IPS-NIHi7 (cell line): ENCODE measurements around the gene MAP3K2.

ENCODE experiments used
- DNase-seq: peaks from one replicate; pipeline ENCODE4 v3.0.0; 2012; ENCODE audit warnings: mixed read lengths; ENCODE audit errors: extremely low spot score

MAP3K2 gene

GRCh38 chr2:127351603-127352002 lies 36.2 kb downstream of the MAP3K2 start:
- DNase-seq, result no peak

DNA sequence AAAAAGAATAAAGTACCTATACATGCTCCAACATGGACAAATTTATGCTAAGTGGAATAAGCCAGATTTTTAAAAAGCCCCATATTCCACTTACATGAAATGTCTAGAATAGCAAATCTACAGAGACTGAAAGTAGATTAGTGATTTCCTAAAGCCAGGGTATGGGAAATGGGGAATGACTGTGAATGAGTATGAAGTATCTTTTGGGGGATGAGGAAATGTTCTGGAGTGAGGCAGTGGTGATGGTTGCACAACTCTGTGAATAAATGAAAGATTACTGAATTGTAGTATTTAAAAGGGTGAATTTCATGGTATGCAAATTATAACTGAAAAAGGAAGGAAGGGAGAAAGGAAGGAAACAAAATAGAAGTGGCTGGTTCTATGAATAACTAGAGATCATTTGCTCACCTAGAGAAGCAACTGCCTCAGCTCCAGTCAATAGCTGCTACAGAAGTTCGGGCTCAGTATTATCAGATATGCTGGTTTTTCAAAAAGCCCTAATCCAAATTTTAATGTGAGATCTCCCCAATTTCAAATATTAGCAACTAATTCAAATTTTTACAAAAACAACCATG lies 39.3 kb downstream of the MAP3K2 start:
- DNase-seq, result no peak

GRCh38 chr2:127347734-127348392 lies 39.9 kb downstream of the MAP3K2 start:
- no peak for DNase-seq

DNA sequence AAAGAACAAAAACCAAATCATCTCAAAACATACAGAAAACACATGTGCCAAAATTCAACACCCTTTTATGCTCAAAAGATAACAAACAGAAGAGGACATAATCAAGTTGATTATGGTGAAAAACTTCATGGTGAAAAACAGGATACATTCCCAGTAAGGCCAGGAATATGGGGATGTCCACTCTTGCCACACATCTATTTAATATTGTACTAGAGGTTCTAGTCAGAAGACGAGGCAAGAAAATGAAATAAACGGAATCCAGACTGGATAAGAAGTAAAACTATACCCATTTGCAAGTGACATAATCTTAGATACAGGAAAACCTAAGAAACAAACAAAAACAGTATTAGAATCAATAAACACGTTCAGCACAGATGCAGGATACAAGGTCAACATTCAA lies 40.8 kb downstream of the MAP3K2 start:
- DNase-seq, result no peak

- no peak for DNase-seq
These were observed 44.5 kb downstream of the MAP3K2 start for GRCh38 chr2:127343277-127343676.

DNA sequence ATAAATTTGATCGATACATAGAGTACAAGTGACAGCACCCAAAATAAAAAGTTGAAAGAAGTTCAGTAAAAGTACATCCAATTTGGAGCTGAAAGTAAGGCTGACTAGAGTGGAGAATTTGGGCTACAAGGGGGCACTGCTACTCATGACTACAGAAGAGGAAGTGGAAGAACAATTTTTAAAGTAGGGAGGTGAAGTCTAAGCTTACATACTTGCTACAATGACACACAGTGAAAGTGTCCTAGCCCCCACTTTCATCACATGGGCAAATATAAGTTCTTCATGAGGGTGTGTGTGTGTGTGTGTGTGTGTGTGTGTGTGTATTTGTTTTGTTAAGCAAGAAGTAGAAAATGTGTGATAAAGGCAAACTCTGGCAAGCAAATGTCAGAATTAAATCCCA lies 45.7 kb downstream of the MAP3K2 start:
- no peak for DNase-seq

- no peak for DNase-seq
These were observed 55.4 kb downstream of the MAP3K2 start for GRCh38 chr2:127332335-127332734.

DNA sequence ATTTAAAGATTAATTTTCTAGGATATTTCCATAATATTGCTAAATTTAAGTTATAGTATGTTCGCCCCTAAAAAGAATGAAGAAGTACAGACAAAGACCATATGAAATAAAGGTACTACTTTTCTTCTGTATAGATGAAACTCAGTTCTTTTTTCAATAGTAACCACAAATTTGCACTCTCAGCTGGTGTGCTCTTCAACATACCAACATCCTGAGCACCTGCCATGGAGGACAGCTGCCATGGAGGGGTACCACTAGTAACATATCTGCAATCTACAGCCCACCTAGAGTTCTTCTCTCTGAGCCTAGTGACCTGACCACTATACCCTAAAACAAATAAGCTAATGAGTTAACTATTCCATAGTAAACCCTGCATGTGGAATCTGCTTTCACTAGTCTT lies 57.0 kb downstream of the MAP3K2 start:
- DNase-seq, result no peak

- no peak for DNase-seq
These were observed 61.4 kb downstream of the MAP3K2 start for GRCh38 chr2:127326289-127326945.

DNA sequence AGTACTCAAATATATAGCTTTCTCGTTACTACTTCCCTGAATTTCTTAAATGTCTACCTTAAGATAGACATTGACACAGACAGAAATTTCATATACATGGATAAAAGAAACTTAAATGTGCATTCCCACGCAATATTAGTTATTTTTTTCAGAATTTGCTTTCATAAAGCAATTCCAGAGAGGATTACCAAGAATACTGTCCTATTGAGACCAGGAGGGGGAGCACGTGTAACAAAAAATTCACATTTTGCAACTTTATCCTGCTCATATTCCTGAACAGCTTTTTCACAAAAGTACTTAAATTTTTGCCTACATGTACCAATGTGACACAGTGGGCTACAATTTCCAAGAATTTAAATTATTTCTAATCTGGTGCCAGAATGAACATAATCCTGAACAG lies 63.1 kb downstream of the MAP3K2 start:
- DNase-seq, result peak; percentile 23

- no peak for DNase-seq
These were observed 66.5 kb downstream of the MAP3K2 start for GRCh38 chr2:127321303-127321702.

DNA sequence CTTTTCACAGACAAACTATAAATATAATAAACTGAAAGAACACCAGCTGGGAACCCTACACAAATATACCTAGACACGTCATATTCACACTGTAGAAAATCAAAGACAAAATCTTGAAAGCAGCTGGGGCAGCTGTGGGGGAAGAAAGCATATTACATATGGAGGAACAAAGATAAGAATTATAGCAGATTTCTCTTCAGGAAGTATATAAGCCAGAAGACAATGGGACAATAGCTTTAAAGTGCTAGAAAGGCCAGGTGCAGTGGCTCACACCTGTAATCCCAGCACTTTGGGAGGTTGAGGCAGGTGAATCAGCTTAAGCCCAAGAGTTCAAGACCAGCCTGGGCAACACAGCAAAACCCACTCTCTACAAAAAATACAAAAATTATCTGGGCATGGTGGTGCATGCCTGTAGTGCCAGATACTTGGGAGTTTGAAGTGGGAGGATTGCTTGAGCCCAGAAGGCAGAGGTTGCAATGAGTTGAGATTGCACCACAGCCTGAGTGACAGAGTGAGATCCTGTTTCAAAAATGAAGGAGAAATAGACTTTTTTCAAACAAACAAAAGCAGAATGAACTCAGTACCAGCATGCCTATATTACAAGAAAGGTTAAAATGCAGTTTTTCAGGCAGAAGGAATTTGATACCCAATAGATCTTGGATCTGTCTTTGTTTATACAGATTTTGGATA lies 67.0 kb downstream of the MAP3K2 start:
- DNase-seq, result no peak

DNA sequence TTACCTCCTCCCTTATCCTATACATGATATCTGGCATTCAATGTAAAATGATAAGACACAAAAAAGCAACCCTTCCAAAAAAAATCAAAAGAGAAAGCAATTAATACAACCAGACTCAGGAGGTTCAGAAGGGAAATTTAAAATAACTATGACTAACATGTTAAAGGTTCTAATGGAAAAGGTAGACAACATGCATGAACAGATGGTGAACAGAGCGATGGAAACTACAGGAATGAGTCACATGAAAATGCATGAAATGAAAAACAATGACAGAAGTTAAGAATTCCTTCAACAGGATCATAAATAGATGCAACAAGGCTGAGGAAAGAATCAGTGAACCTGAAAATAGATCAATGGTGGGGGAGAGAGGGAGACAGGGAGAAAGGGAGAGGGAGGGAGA lies 67.7 kb downstream of the MAP3K2 start:
- DNase-seq, result no peak

DNA sequence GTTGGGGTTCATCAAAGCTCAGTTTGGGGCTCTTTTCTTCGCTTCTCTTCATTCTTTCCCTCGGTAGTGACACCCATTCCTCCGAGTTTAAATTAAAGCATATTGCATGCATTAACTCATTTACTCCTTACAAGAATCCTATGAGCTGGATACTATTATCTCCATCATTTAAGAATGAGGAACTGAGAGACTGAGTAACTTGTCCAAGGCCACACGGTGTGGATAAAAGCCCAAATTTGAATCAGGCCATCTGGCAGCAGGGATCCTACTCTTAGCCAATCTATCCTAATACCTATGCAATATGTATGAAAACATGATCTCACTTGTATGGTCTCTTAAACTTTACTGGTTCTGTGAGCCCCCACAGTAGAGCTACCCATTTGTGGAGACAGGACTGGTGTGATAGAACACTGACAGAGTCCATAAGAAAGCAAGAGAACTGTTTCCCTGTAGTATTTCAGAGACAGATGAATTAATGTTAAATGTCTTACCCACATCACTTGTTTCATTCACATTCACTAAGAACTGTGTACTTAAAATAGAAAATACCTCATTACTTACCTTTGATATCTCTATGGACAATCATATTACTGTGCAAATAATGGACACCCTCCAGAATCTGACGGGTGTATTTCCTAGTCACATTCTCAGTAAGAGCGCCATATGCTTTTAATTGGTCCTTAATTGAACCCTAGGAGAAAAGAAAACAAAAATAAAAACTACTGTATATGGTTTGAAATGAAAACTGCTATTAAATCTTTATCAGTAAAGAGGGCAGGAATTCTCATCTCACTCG lies 73.4 kb downstream of the MAP3K2 start:
- no peak for DNase-seq

DNA sequence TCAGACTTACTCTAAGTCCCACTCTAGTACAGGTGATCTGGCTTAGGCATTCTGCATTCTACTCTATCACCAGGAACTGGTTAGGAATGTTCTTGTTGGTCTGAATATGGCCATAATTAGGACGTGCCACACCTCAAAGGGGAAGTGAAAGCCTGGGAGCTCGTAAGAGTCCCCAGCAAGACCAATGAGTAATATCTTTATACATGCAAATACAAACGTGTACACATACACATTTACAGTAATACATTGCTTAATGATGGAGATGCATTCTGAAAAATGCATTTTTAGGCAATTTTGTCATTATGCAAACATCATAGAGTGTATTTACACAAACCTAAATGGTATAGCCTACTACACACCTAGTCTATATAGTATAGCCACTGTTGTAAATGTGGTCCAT lies 74.4 kb downstream of the MAP3K2 start:
- no peak for DNase-seq

DNA sequence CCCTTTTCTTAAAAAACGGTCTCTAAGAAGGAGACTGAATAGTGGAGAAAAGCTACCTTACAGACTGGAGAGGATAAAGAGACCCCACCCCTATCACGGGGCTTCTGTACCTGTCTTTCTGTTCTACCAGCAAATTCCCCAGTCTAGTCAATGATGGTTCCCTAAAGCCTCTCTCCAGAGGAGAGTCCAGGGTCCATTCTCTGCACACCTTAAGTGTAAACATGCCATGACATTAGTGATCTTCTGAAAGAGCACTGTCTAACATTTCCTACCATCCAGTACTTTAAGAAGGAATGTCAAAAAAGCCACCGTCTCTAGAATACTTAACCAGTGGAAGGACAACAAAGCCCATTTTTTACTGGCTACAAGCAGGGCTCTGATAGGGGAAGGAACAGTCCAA lies 76.8 kb downstream of the MAP3K2 start:
- no peak for DNase-seq

- no peak for DNase-seq
These were observed 78.3 kb downstream of the MAP3K2 start for GRCh38 chr2:127309468-127309867.

- DNase-seq, result no peak
These were observed 79.1 kb downstream of the MAP3K2 start for GRCh38 chr2:127308586-127309138.

- DNase-seq, result no peak
These were observed 81.7 kb downstream of the MAP3K2 start for GRCh38 chr2:127305990-127306585.

DNA sequence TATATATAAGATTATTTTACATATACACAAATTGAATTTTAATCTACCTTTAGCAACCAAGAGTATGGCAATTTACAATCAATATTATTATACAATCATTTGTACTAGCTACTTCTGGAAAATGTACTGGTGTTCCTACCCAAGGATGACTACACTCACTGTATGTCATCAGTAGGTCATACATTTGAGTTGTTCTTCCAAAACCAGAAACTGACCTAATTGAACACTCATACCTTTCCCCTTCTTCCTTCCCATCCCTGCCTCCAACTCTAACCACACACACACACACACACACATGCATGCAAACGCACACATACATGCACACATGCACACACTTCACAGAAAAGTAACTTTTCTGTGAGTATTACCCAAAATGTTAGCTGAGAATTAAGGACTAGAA lies 85.6 kb downstream of the MAP3K2 start:
- no peak for DNase-seq
